NCI-H2081 treated with DMSO at 0.1 percent for 48 hours (cell line): ENCODE measurements around the gene YES1.
"Not testable (repeated sequence)": the region's sequence is repeated elsewhere in the genome, so short reads cannot be mapped to it uniquely, and the experiment has no call there.

Experiments
- DNase-seq: peaks from one replicate; lab custom pipeline; 2025; lab: John Stamatoyannopoulos, UW

Gene YES1

GRCh38 chr18:820591-821165, 8.6 kb upstream of the YES1 start:
- DNase-seq: no peak

GRCh38 chr18:816869-817268, 4.8 kb upstream of the YES1 start:
- no peak for DNase-seq

GRCh38 chr18:816088-816653, 4.1 kb upstream of the YES1 start:
- DNase-seq: no peak

- DNase-seq: no peak
These were observed 3.3 kb upstream of the YES1 start for GRCh38 chr18:815353-815752.

- no peak for DNase-seq
These were observed 2.5 kb upstream of the YES1 start for GRCh38 chr18:814300-815084.

GRCh38 chr18:813172-814071, 1.4 kb upstream of the YES1 start:
- no peak for DNase-seq

- no peak for DNase-seq
These were observed 532 bp upstream of the YES1 start for GRCh38 chr18:812376-813171.

GRCh38 chr18:811182-811891, 705 bp downstream of the YES1 start:
- peak; percentile 9 for DNase-seq

- DNase-seq: no peak
These were observed 1.9 kb downstream of the YES1 start for GRCh38 chr18:809985-810642.

- DNase-seq: not testable (repeated sequence)
These were observed 2.8 kb downstream of the YES1 start for GRCh38 chr18:809228-809627.

GRCh38 chr18:808502-808901, 3.5 kb downstream of the YES1 start:
- no peak for DNase-seq

- no peak for DNase-seq
These were observed 4.0 kb downstream of the YES1 start for GRCh38 chr18:808086-808485.

- DNase-seq: no peak
These were observed 6.3 kb downstream of the YES1 start for GRCh38 chr18:805755-806110.

- no peak for DNase-seq
These were observed 6.9 kb downstream of the YES1 start for GRCh38 chr18:805008-805754.

GRCh38 chr18:801137-801536, 10.9 kb downstream of the YES1 start:
- DNase-seq: no peak

GRCh38 chr18:799943-800342, 12.1 kb downstream of the YES1 start:
- no peak for DNase-seq

GRCh38 chr18:795383-795782, 16.7 kb downstream of the YES1 start:
- not testable (repeated sequence) for DNase-seq

- no peak for DNase-seq
These were observed 22.6 kb downstream of the YES1 start for GRCh38 chr18:789397-789796.

- no peak for DNase-seq
These were observed 26.8 kb downstream of the YES1 start for GRCh38 chr18:785242-785641.
